DOHH2 (cell line): ENCODE measurements around the gene UFSP1.

Experiments
- H3F3A ChIP-seq: fragments of 200-600 bp; sonication (generic), shearing (Covaris generic); 2 replicates; pipeline ENCODE4 v1.6.0; 2016; ENCODE audit warnings: antibody characterized with exemption, mild to moderate bottlenecking; ENCODE audit not compliant: control insufficient read depth, insufficient read depth
- H3K27ac ChIP-seq: fragments of 200-600 bp; sonication (generic); 2 replicates; pipeline ENCODE4 v1.5.1; 2014; ENCODE audit warnings: low read depth, mild to moderate bottlenecking, low read length, moderate library complexity
- H3K27me3 ChIP-seq: fragments of 200-600 bp; sonication (generic); 2 replicates; pipeline ENCODE4 v1.6.1; 2014; ENCODE audit warnings: mild to moderate bottlenecking, low read length, mixed read lengths; ENCODE audit not compliant: control insufficient read depth
- H3K36me3 ChIP-seq: fragments of 200-600 bp; sonication (generic); 2 replicates; pipeline ENCODE4 v1.6.1; 2014; ENCODE audit warnings: mild to moderate bottlenecking, low read length, moderate library complexity, mixed read lengths; ENCODE audit not compliant: control insufficient read depth
- H3K4me1 ChIP-seq: fragments of 200-600 bp; sonication (generic); 2 replicates; pipeline ENCODE4 v1.6.1; 2014; ENCODE audit warnings: mild to moderate bottlenecking, low read length, mixed read lengths; ENCODE audit not compliant: control insufficient read depth
- H3K4me2 ChIP-seq: fragments of 200-600 bp; sonication (generic); 2 replicates; pipeline ENCODE4 v1.6.0; 2014; ENCODE audit warnings: mild to moderate bottlenecking, low read length, moderate library complexity
- H3K4me3 ChIP-seq: fragments of 200-600 bp; sonication (generic); 2 replicates; pipeline ENCODE4 v1.5.1; 2014; ENCODE audit warnings: mild to moderate bottlenecking, low read length, mixed read lengths
- H3K79me2 ChIP-seq: fragments of 200-600 bp; sonication (generic); 2 replicates; pipeline ENCODE4 v1.6.1; 2014; ENCODE audit warnings: mild to moderate bottlenecking, low read length, mixed read lengths; ENCODE audit not compliant: control insufficient read depth
- H3K9me2 ChIP-seq: fragments of 200-600 bp; sonication (generic); replicated peaks from 2 replicates; pipeline ENCODE4 v1.6.1; 2014; ENCODE audit warnings: mild to moderate bottlenecking, low read length, mixed read lengths; ENCODE audit not compliant: control insufficient read depth
- H3K9me3 ChIP-seq: fragments of 200-600 bp; sonication (generic); 2 replicates; pipeline ENCODE4 v1.6.1; 2014; ENCODE audit warnings: antibody characterized with exemption, low read length, mixed read lengths; ENCODE audit not compliant: control insufficient read depth, insufficient read depth
- H4K20me1 ChIP-seq: fragments of 200-600 bp; sonication (generic); 2 replicates; pipeline ENCODE4 v1.6.0; 2014; ENCODE audit warnings: low read depth, mild to moderate bottlenecking, antibody characterized with exemption, low read length, moderate library complexity; ENCODE audit not compliant: control insufficient read depth, insufficient read depth
- CTCF ChIP-seq: fragments of 200-600 bp; sonication (generic); IDR thresholded peaks from one replicate; pipeline ENCODE4 v1.5.1; 2014; ENCODE audit warnings: antibody characterized with exemption, mild to moderate bottlenecking, low read depth, low read length; ENCODE audit not compliant: poor library complexity, severe bottlenecking
- EZH2phosphoT487 ChIP-seq: fragments of 200-600 bp; sonication (generic); IDR thresholded peaks from 2 replicates; pipeline ENCODE4 v1.6.1; 2017; ENCODE audit warnings: borderline replicate concordance, mild to moderate bottlenecking, antibody characterized with exemption, low read length, moderate library complexity, mixed read lengths

UFSP1 gene

GRCh38 chr7:100892364-100893317 is 3.1 kb upstream of the UFSP1 start:
- Histone ChIP-seq H3K9me3 (no peaks in the 10 kb centered on the region), H4K20me1 (peaks cover 6% of the 10 kb centered on the region; the same call in 1 of the 2 replicates), H3K36me3 (peaks cover 17% of the 10 kb centered on the region), H3K4me3 (no peak overlapping the region), H3K9me2 (no peaks in the 10 kb centered on the region), H3F3A (peaks cover 11% of the 10 kb centered on the region), H3K27ac (no peak overlapping the region), H3K79me2 (peaks cover 18% of the 10 kb centered on the region), H3K27me3 (peaks cover 53% of the 10 kb centered on the region), H3K4me2 (no peak overlapping the region), H3K4me1 (peaks cover 44% of the 10 kb centered on the region)
- TF ChIP-seq CTCF (no peak), EZH2phosphoT487 (no peak)

- H3K4me2 ChIP-seq = no peak overlapping the region
- H3F3A ChIP-seq = peaks cover 19% of the 10 kb centered on the region
- no peaks in the 10 kb centered on the region for H3K9me2 ChIP-seq
- peaks cover 25% of the 10 kb centered on the region for H3K36me3 ChIP-seq
- H3K9me3 ChIP-seq = no peaks in the 10 kb centered on the region
- peaks cover 50% of the 10 kb centered on the region for H3K27me3 ChIP-seq
- peaks cover 54% of the 10 kb centered on the region for H3K4me1 ChIP-seq
- no peak overlapping the region for H3K4me3 ChIP-seq
- H4K20me1 ChIP-seq = peaks cover 6% of the 10 kb centered on the region; the same call in 1 of the 2 replicates
- H3K27ac ChIP-seq = no peak overlapping the region
- TF ChIP-seq CTCF (no peak), EZH2phosphoT487 (no peak)
- H3K79me2 ChIP-seq = peaks cover 18% of the 10 kb centered on the region
Observed at GRCh38 chr7:100891568-100892247, 2.2 kb upstream of the UFSP1 start.

GRCh38 chr7:100890653-100891567 is 1.4 kb upstream of the UFSP1 start:
- peaks cover 18% of the 10 kb centered on the region for H3K79me2 ChIP-seq
- peaks cover 27% of the 10 kb centered on the region for H3F3A ChIP-seq
- no peaks in the 10 kb centered on the region for H3K9me2 ChIP-seq
- peak overlapping the region; percentile 71 for H3K4me3 ChIP-seq
- peaks cover 11% of the 10 kb centered on the region; the same call in 1 of the 2 replicates for H4K20me1 ChIP-seq
- no peak overlapping the region for H3K27ac ChIP-seq
- peaks cover 42% of the 10 kb centered on the region for H3K27me3 ChIP-seq
- H3K36me3 ChIP-seq = peaks cover 33% of the 10 kb centered on the region
- TF ChIP-seq CTCF = no peak
- TF ChIP-seq EZH2phosphoT487 = no peak
- peaks cover 57% of the 10 kb centered on the region for H3K4me1 ChIP-seq
- no peaks in the 10 kb centered on the region for H3K9me3 ChIP-seq
- H3K4me2 ChIP-seq = peak overlapping the region; percentile 79
